Upper lobe of left lung (tissue), 4 donors: ENCODE results near the gene MARK1.

Source experiments
- CTCF ChIP-seq, 6 experiments: fragments of 450-650 bp in 4 of 6; fragments of 200-600 bp in 2 of 6; sonication (generic) in 2 of 6; IDR thresholded peaks; one replicate each; pipeline ENCODE4 v1.5.1; 2016 to 2019; ENCODE audit warnings: antibody characterized with exemption in 6 of 6
- POLR2AphosphoS5 ChIP-seq, 2 donors: sonication (generic); formaldehyde crosslinking; IDR thresholded peaks; one replicate each; pipeline ENCODE4 v1.5.1; 2017; ENCODE audit warnings: antibody characterized with exemption in 2 of 2

- no peak for TF ChIP-seq CTCF (IDR thresholded peaks at IDR 0.05)
- no peak for TF ChIP-seq POLR2AphosphoS5 (IDR thresholded peaks at IDR 0.05)
Observed at GRCh38 chr1:220564216-220564615, 36.3 kb downstream of the MARK1 start.
